ENCODE measurements around the gene OR1K1. TPM values are rescaled to one million over a fixed set of nuclear protein-coding genes. Genes with fewer than 3 reads are reported as not detected.

The OR1K1 gene
- total RNA-seq, 2 experiments from 2014 or later, result not detected

DNA sequence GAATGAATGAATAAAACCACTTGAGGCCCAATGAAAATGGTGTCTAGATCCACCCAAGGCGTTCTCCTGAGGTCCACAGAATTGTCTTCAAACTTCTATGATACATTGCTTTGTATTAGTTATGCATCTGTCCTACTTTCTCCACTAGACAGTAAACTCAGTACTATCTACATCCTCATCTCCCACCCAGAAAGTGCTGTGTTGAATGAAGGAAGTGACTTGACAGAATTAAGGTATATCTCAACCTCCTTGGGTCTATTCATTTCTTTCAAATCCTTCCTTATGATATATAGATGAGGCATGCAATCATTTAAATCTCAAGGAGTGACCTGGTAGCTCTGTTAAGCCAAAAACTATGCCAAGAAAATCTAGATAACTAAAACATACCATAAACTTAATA is 44.2 kb downstream of the OR1K1 start:
- intact Hi-C loops (cut with micrococcal nuclease), result no loop called here
- Mint-ChIP-seq H3K4me3 (no peak overlapping the region), H3K4me1 (ENCODE audit: low read depth) (peaks cover 35% of the 10 kb centered on the region), H3K9me3 (no peaks in the 10 kb centered on the region), H3K36me3 (ENCODE audit: low read depth) (peaks cover 21% of the 10 kb centered on the region), H3K27me3 (no peaks in the 10 kb centered on the region), H3K27ac (no peak overlapping the region)
- ChIA-PET CTCF (interaction anchor here (1.2 to 2.2 kb wide), 2 partner anchors 9 to 11 kb away, joined by 3 to 12 read pairs; no protein-coding TSS in a partner anchor), POLR2A (interaction anchor here (0.8 to 1.6 kb wide), 2 partner anchors 9 to 21 kb away, joined by 3 to 8 read pairs; no protein-coding TSS in a partner anchor)
- DNase-seq (no peak), ATAC-seq (no peak)
- TF ChIP-seq, protein P1, sequence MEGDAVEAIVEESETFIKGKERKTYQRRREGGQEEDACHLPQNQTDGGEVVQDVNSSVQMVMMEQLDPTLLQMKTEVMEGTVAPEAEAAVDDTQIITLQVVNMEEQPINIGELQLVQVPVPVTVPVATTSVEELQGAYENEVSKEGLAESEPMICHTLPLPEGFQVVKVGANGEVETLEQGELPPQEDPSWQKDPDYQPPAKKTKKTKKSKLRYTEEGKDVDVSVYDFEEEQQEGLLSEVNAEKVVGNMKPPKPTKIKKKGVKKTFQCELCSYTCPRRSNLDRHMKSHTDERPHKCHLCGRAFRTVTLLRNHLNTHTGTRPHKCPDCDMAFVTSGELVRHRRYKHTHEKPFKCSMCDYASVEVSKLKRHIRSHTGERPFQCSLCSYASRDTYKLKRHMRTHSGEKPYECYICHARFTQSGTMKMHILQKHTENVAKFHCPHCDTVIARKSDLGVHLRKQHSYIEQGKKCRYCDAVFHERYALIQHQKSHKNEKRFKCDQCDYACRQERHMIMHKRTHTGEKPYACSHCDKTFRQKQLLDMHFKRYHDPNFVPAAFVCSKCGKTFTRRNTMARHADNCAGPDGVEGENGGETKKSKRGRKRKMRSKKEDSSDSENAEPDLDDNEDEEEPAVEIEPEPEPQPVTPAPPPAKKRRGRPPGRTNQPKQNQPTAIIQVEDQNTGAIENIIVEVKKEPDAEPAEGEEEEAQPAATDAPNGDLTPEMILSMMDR (IDR thresholded peaks at IDR 0.05), result no peak

DNA sequence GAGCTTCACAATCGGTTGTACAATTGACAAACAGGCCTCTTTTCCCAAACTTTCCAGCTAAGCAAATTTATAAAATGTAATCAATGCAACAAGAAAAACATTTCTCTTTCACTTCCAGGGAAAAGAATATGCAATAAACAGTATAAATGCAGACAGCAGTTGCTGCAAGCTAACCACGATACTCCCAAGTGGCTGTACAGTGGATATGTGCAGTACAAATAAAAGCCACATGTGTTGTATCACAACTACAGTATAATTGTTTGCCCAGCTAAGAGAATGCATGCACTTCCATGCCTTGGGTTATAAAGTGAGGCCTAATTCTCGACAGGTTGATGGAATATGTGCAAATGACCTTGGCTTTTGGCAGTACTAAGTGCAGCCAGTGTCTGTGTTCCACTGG is 45.2 kb downstream of the OR1K1 start:
- DNase-seq (no peak), ATAC-seq (no peak)
- Mint-ChIP-seq H3K36me3 (ENCODE audit: low read depth) (peaks cover 25% of the 10 kb centered on the region), H3K9me3 (no peaks in the 10 kb centered on the region), H3K4me1 (ENCODE audit: low read depth) (peaks cover 38% of the 10 kb centered on the region), H3K27ac (no peak overlapping the region), H3K4me3 (no peak overlapping the region), H3K27me3 (no peaks in the 10 kb centered on the region)
- TF ChIP-seq, protein P1 (IDR thresholded peaks at IDR 0.05), result no peak
- POLR2A ChIA-PET, result interaction anchor here (1.6 kb wide), 1 partner anchor 10 kb away, joined by 8 read pairs; no protein-coding TSS in a partner anchor
- CTCF ChIA-PET, result interaction anchor here (1.1 to 2.2 kb wide), 2 partner anchors 9 to 10 kb away, joined by 4 to 12 read pairs; no protein-coding TSS in a partner anchor
- intact Hi-C loops (cut with micrococcal nuclease), result no loop called here

DNA sequence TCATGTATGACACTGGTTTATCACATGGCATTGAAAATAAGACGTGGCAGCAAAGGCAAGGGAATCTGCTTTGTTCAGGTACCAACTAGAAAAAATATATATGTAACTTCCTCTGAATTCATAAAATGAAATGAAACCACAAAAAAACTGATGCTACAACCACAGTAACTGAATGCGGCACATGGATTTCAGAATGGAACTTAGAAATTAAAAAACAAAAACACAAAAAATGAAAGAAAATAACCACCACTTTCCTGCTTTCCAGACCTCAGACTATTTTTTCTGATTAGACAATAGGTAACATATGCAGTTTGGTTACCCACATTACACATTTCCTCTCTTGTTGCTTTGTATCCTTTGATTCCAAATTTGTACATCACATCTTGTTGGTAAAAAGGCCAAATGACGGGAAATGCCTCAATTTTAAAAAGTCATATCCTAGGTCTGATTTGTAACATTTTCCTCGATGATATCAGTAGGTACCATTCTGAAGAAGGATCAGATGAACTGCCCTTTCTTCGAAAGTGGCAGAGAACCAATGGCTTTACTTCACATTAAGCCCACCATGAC is 46.5 kb downstream of the OR1K1 start:
- Mint-ChIP-seq H3K27ac (peak overlapping the region; percentile 82), H3K4me1 (ENCODE audit: low read depth) (peaks cover 40% of the 10 kb centered on the region), H3K36me3 (ENCODE audit: low read depth) (peaks cover 36% of the 10 kb centered on the region), H3K4me3 (no peak overlapping the region), H3K27me3 (no peaks in the 10 kb centered on the region), H3K9me3 (no peaks in the 10 kb centered on the region)
- no peak for DNase-seq
- intact Hi-C loops (cut with micrococcal nuclease), result no loop called here
- peak; percentile 69 for ATAC-seq
- ChIA-PET CTCF (no interaction called here), POLR2A (no interaction called here)
- TF ChIP-seq, protein P1 (IDR thresholded peaks at IDR 0.05), result no peak

DNA sequence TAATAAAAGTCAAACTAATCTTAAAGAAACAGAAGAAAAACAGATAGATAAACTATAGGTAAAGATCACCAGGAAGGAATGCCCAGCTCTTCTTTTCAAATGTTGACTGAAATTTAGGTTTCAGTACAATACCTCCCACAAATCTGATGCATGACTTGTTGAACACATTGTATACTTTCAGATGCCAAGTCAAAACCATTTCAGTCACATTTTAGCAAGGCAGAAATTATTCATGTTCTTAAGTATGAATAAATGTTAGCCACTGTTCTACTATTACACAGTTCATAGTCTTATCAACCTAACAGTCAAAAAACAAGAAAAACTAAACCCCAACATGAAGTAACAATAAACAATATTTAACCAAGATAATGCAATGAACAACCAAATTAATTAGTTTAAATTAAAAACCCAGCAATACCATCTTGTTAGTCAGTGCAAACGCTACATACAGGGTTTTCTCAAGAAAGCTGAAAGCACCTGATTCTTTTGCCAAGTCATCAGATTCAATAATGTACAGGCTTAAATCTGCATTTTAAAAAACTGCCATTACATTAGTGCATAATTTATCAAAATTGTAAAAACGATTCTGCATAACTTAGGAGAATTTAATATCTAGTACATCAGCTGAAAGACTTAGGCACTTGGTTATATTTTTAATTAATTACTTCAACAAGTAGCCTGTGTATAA is 48.5 kb downstream of the OR1K1 start:
- Mint-ChIP-seq H3K9me3 (no peaks in the 10 kb centered on the region), H3K27ac (peak overlapping the region; percentile 70), H3K27me3 (no peaks in the 10 kb centered on the region), H3K4me1 (ENCODE audit: low read depth) (peaks cover 40% of the 10 kb centered on the region), H3K4me3 (no peak overlapping the region), H3K36me3 (ENCODE audit: low read depth) (peaks cover 39% of the 10 kb centered on the region)
- TF ChIP-seq, protein P1 (IDR thresholded peaks at IDR 0.05), result no peak
- peak; percentile 37 for ATAC-seq
- DNase-seq, result no peak
- ChIA-PET CTCF (interaction anchor here (2.1 kb wide), 1 partner anchor 13 kb away, joined by 7 read pairs; no protein-coding TSS in a partner anchor), POLR2A (interaction anchor here (0.6 to 1.8 kb wide), 4 partner anchors 13 to 580 kb away, joined by 3 to 8 read pairs (median 6); partner anchors contain the start of gene RC3H2)
- intact Hi-C loops (cut with micrococcal nuclease), result no loop called here

Other genes with a start within 250 kb of the OR1K1 start
- not detected for gene OR1N2, start 247.0 kb upstream of the OR1K1 start, total RNA-seq
- gene OR1L8, start 216.7 kb upstream of the OR1K1 start, total RNA-seq, result not detected
- gene OR1Q1, start 185.4 kb upstream of the OR1K1 start, total RNA-seq, result not detected
- gene OR1B1, start 142.5 kb upstream of the OR1K1 start, total RNA-seq, result not detected
- gene OR1L1, start 138.4 kb upstream of the OR1K1 start, total RNA-seq, result not detected
- gene OR1L3, start 125.0 kb upstream of the OR1K1 start, total RNA-seq, result not detected
- not detected for gene OR1L4, start 76.1 kb upstream of the OR1K1 start, total RNA-seq
- gene OR1L6, start 57.8 kb upstream of the OR1K1 start, total RNA-seq, result not detected
- gene OR5C1, start 11.2 kb upstream of the OR1K1 start, total RNA-seq, result not detected
- gene PDCL, start 28.5 kb downstream of the OR1K1 start, total RNA-seq, result 10 to 100 TPM; 16.1 to 16.5 TPM
- gene RC3H2, start 105.2 kb downstream of the OR1K1 start, total RNA-seq, result 10 to 100 TPM; 22.7 to 22.8 TPM
- gene ZBTB6, start 113.2 kb downstream of the OR1K1 start, total RNA-seq, result 1 to 10 TPM; 9.7 to 9.8 TPM
- 1 to 10 TPM; 5.3 to 6.2 TPM for gene ZBTB26, start 131.4 kb downstream of the OR1K1 start, total RNA-seq
- gene RABGAP1, start 140.9 kb downstream of the OR1K1 start, total RNA-seq, result 10 to 100 TPM; 19.8 to 22.0 TPM
- gene GPR21, start 233.5 kb downstream of the OR1K1 start, total RNA-seq, result under 1 TPM in 1 of 2 experiments, not detected in 1; 0.45 TPM

All from activated CD8-positive, alpha-beta T cell treated with anti-CD3 and anti-CD28 coated beads for 36 hours (primary cell).